Naive thymus-derived CD8-positive, alpha-beta T cell (primary cell): ENCODE results near the gene PEX10. TPM values are rescaled to one million over a fixed set of nuclear protein-coding genes. Genes with fewer than 3 reads are reported as not detected.

Experiments used
- ATAC-seq, 2 donors: fragments of 150-1000 bp; cut with Tn5 transposase in 1 of 2; sonication (Bioruptor Pico), chemical (Tn5 transposase) in 1 of 2; 1 replicate in 1 of 2; 2 replicates in 1 of 2; pipeline ENCODE4 v1.10.0; 2021; ENCODE audit warnings: mild to moderate bottlenecking in 2 of 2, moderate library complexity in 2 of 2
- POLR2A ChIA-PET: fragments of 350-600 bp; sonication (Branson Sonifier 250); formaldehyde crosslinking; loops from one replicate; lab custom pipeline; 2021; ENCODE audit warnings: antibody characterized with exemption; lab: Charles Lee
- DNase-seq, 10 donors: peaks; one replicate each; pipeline versions ENCODE4 v3.0.0 to v3.0.0-alpha.2; 2020 to 2022
- H3K27ac Mint-ChIP-seq, 10 donors: one replicate each; pipeline ENCODE4 v1.8.0; 2020 to 2022; ENCODE audit warnings: mild to moderate bottlenecking in 10 of 10, mixed read lengths in 10 of 10, moderate library complexity in 4 of 10, inconsistent platforms in 1 of 10
- H3K27me3 Mint-ChIP-seq, 5 donors: one replicate each; pipeline ENCODE4 v1.8.0; 2021 to 2022; ENCODE audit warnings: mixed read lengths in 5 of 5
- H3K36me3 Mint-ChIP-seq, 3 donors: one replicate each; pipeline ENCODE4 v1.8.0; 2020 to 2022; ENCODE audit warnings: mixed read lengths in 3 of 3, mild to moderate bottlenecking in 2 of 3, inconsistent platforms in 1 of 3
- H3K4me1 Mint-ChIP-seq, 4 donors: one replicate each; pipeline ENCODE4 v1.8.0; 2021 to 2022; ENCODE audit warnings: mixed read lengths in 4 of 4
- H3K4me3 Mint-ChIP-seq, 10 donors: one replicate each; pipeline ENCODE4 v1.8.0; 2020 to 2022; ENCODE audit warnings: mild to moderate bottlenecking in 10 of 10, mixed read lengths in 10 of 10, moderate library complexity in 6 of 10, inconsistent platforms in 1 of 10
- H3K9me3 Mint-ChIP-seq, 9 donors: one replicate each; pipeline ENCODE4 v1.8.0; 2020 to 2022; ENCODE audit warnings: mixed read lengths in 9 of 9, mild to moderate bottlenecking in 3 of 9, inconsistent platforms in 1 of 9, moderate library complexity in 1 of 9
- polyA plus RNA-seq, 3 donors: library from polyadenylated mRNA; unstranded; fragments of 300-500 nt; fragmentation: Illumina TruSeq; gene quantifications; one replicate each; pipeline ENCODE4 v1.2.3, GENCODE V29; 2021
- total RNA-seq, 8 experiments: library from RNA in 2 of 8; stranded (reverse) in 2 of 8; gene quantifications; one replicate each; pipeline ENCODE4 v1.2.3 and lab custom pipeline; 2021 to 2026

The PEX10 gene
- total and polyA plus RNA-seq, 5 experiments from 2014 or later: 7.5 to 20.1 (median 10.4) TPM

DNA sequence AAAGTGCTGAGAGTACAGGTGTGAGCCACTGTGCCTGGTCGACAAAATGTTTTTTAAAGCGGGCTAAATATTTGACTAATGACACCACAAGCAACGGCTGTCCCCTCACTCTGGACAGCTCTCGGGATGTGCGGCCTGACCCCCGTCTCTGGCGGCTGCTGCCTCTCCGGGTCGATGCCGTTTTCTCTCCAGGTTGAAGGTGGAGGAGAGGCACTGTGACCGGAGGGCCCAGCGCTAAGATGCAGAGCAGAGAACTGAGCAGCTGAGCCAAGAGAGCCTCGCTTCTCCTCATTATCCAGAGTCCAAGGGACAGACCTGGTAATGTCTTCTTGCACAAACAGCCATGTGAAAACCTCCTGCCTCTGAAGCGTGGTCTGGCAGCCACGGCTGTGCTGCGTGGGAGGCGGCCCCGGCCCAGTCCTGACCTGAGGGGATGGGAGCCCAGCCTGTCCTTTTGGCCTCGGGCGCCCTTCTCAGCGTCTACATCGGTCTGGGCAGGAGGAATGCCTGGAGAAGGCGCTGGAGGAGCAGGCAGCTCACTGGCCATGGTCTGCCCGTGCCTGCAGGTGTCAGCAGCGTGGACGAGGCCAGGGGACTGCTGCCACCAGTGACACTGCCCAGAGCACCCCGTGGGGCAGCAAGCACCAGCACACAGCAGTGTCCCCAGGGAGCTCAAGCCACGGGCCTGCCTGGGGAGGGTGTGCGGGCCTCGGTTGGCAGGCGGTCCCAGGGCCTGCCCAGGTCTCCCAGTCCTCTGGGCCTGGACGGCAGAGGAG is 31.4 kb downstream of the PEX10 start:
- Mint-ChIP-seq H3K4me1 (peaks cover 0 to 6% (median 2%) of the 10 kb centered on the region in 4 donors), H3K36me3 (no peaks in the 10 kb centered on the region), H3K27me3 (no peaks in the 10 kb centered on the region), H3K27ac (peak overlapping the region in 1 of 10 donors; percentile 61), H3K9me3 (no peaks in the 10 kb centered on the region), H3K4me3 (no peak overlapping the region)
- DNase-seq: peak in 1 of 10 donors; percentile 57
- POLR2A ChIA-PET: interaction anchor here (0.6 to 3.4 kb wide), 9 partner anchors 10 to 192 kb away, joined by 3 to 60 read pairs (median 7); partner anchors contain the start of genes FAAP20, MORN1 and RER1
- peak in 1 of 2 donors; percentile 7 for ATAC-seq

DNA sequence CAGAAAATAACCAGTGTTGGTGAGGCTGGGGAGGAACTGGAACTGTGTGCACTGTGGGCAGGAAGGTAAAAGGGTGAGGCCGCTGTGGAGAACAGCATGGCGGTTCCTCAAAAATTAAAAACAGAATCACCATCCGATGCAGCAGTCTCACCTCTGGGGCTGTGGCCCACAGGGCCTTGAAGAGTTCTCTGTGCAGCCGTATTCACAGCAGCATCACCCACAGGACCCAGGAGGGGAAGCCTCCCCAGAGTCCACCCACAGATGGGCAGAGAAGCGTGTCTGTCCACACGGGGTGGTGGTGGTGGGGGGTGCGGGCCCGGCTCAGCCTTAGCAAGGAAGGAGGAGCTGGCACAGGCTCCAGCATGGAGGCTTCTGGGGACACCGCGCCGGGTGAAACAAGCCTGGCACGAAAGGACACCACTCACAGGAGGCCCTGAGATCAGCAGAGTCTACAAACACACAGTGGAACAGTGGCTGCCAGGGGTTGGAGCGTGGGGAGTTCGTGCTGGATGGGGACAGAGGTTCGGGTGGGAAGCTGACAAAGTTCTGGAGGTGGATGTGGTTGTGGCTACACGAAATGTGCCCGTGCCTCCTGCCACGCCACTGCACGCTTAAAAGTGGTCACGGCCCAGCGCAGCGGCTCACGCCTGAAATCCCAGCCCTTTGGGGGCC is 32.5 kb downstream of the PEX10 start:
- peaks cover 0 to 6% (median 2%) of the 10 kb centered on the region in 4 donors for H3K4me1 Mint-ChIP-seq
- peak overlapping the region in 1 of 10 donors; percentile 86 for H3K27ac Mint-ChIP-seq
- no peak for ATAC-seq
- no peaks in the 10 kb centered on the region for H3K36me3 Mint-ChIP-seq
- POLR2A ChIA-PET: interaction anchor here (0.6 to 3.4 kb wide), 4 partner anchors 11 to 185 kb away, joined by 3 to 60 read pairs (median 8); partner anchors contain the start of genes FAAP20, MORN1 and RER1
- peak in 1 of 10 donors; percentile 47 for DNase-seq
- no peaks in the 10 kb centered on the region for H3K27me3 Mint-ChIP-seq
- no peak overlapping the region for H3K4me3 Mint-ChIP-seq
- no peaks in the 10 kb centered on the region for H3K9me3 Mint-ChIP-seq

GRCh38 chr1:2378956-2379732 is 33.2 kb downstream of the PEX10 start:
- ATAC-seq: no peak
- Mint-ChIP-seq H3K4me1 (peaks cover 0 to 6% (median 2%) of the 10 kb centered on the region in 4 donors), H3K36me3 (no peaks in the 10 kb centered on the region), H3K27ac (peak overlapping the region in 3 of 10 donors; percentile 43 to 86 (median 62)), H3K27me3 (no peaks in the 10 kb centered on the region), H3K9me3 (no peaks in the 10 kb centered on the region), H3K4me3 (no peak overlapping the region)
- DNase-seq: peak in 1 of 10 donors; percentile 56
- POLR2A ChIA-PET: interaction anchor here (0.8 to 1.4 kb wide), 2 partner anchors 180 to 184 kb away, joined by 3 to 5 read pairs; partner anchors contain the start of gene FAAP20

DNA sequence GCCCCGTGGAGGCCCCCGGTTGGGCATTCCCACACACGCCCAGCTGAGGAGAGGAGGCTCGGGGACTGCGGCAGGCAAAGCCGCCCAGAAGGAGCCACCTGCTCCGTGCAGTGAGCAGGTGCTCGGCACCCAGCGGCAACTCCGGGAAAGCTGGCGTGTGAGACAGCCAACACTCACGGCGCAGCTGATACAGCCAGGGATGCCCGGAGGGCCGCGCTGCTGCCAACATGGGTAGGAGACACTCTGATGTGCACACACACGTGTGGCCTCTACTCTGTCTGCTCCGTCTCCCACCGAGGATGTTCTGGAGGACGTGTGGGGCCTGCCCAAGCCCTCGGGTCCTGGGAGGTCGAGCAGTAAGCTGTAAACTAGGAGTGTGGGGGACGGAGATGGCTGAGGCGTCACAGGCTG is 33.9 kb downstream of the PEX10 start:
- Mint-ChIP-seq H3K4me3 (no peak overlapping the region), H3K27ac (peak overlapping the region in 1 of 10 donors; percentile 86), H3K27me3 (no peaks in the 10 kb centered on the region), H3K4me1 (peaks cover 0 to 6% (median 2%) of the 10 kb centered on the region in 4 donors), H3K36me3 (no peaks in the 10 kb centered on the region), H3K9me3 (no peaks in the 10 kb centered on the region)
- DNase-seq (peak in 1 of 10 donors; percentile 24), ATAC-seq (no peak)
- POLR2A ChIA-PET: interaction anchor here (0.8 to 1.4 kb wide), 2 partner anchors 180 to 183 kb away, joined by 3 to 5 read pairs; partner anchors contain the start of gene FAAP20

GRCh38 chr1:2377751-2378440 is 34.5 kb downstream of the PEX10 start:
- no peak for ATAC-seq
- POLR2A ChIA-PET: interaction anchor here (0.8 kb wide), 1 partner anchor 66 kb away, joined by 3 read pairs; no protein-coding TSS in a partner anchor
- peaks cover 0 to 5% (median 2%) of the 10 kb centered on the region in 4 donors for H3K4me1 Mint-ChIP-seq
- no peaks in the 10 kb centered on the region for H3K36me3 Mint-ChIP-seq
- peak overlapping the region in 1 of 10 donors; percentile 22 for H3K27ac Mint-ChIP-seq
- no peaks in the 10 kb centered on the region for H3K9me3 Mint-ChIP-seq
- H3K4me3 Mint-ChIP-seq: no peak overlapping the region
- DNase-seq: peak in 1 of 10 donors; percentile 48
- H3K27me3 Mint-ChIP-seq: no peaks in the 10 kb centered on the region

DNA sequence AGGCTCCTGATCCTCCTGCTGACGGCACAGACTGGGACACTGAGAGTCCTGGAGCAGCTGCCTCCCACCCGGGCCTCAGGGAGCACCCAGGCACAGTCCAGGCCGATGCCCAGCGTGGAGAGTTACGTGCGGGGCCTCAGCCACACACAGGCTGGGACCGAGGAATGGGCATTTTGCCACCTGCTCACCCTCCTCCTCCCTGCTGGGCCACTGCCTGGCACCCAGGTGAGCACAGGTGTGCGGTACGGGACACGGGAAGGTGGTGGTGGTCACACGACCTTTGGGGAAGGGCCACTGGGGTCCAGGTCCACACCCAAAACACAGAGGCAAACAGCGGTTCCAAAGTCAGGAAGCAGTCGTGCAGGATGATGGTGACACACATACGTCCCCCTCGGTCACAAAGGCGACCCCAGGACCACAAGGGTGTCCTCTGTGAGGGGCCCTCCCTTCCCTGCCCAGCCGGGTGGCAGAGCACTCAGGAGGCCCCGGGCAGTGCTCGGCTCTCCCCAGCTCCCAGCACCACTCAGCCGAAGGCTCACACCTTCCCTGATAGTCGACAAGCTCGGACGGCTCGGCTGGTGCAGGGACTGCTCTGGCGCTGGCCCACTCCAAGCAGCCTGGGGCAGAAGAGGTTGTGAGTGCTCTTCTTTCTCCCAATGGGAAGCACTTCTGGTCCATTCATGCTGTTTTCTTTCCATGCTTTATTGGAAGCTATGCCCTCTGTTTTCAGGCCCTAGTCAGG is 35.3 kb downstream of the PEX10 start:
- POLR2A ChIA-PET: interaction anchor here (0.7 to 1.3 kb wide), 3 partner anchors 10 to 182 kb away, joined by 3 read pairs; partner anchors contain the start of gene FAAP20
- no peaks in the 10 kb centered on the region for H3K27me3 Mint-ChIP-seq
- H3K9me3 Mint-ChIP-seq: no peaks in the 10 kb centered on the region
- DNase-seq (peak in 1 of 10 donors; percentile 50), ATAC-seq (no peak)
- no peak overlapping the region for H3K4me3 Mint-ChIP-seq
- H3K4me1 Mint-ChIP-seq: peaks cover 0 to 3% (median 1%) of the 10 kb centered on the region in 4 donors
- no peaks in the 10 kb centered on the region for H3K36me3 Mint-ChIP-seq
- peak overlapping the region in 1 of 10 donors; percentile 12 for H3K27ac Mint-ChIP-seq

DNA sequence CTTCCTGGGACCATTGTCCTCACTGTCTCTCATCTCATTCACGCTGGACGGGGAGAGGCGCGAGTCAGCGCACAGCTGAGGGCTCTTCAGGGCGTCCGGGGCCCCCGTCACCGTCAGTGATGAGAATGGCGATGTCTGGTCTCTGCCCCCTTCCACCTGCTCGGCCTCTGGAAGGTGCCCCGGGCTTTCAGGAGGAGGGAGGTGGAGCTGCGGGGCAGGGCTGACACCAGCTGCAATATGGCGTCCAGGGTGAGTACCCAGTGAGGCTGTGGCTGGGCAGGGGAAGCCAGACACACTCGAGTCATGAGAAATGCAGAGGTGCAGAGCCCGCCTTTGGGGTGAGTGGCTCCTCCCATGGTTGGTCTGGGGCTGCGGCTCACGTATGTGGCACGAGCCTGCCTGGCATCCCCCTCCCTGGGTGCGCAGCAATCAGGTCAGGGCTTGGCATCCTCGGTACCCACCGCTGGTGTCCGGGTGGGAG is 36.1 kb downstream of the PEX10 start:
- no peaks in the 10 kb centered on the region for H3K9me3 Mint-ChIP-seq
- no peak for ATAC-seq
- POLR2A ChIA-PET: interaction anchor here (1.3 kb wide), 1 partner anchor 11 kb away, joined by 3 read pairs; no protein-coding TSS in a partner anchor
- peaks cover 0 to 3% (median 0%) of the 10 kb centered on the region in 4 donors for H3K4me1 Mint-ChIP-seq
- H3K27me3 Mint-ChIP-seq: no peaks in the 10 kb centered on the region
- no peak overlapping the region for H3K4me3 Mint-ChIP-seq
- DNase-seq: peak in 1 of 10 donors; percentile 58
- no peak overlapping the region for H3K27ac Mint-ChIP-seq
- no peaks in the 10 kb centered on the region for H3K36me3 Mint-ChIP-seq

GRCh38 chr1:2375923-2376260 is 36.5 kb downstream of the PEX10 start:
- H3K27me3 Mint-ChIP-seq: no peaks in the 10 kb centered on the region
- peaks cover 0 to 3% (median 0%) of the 10 kb centered on the region in 4 donors for H3K4me1 Mint-ChIP-seq
- peaks cover 0 to 2% (median 0%) of the 10 kb centered on the region in 3 donors for H3K36me3 Mint-ChIP-seq
- POLR2A ChIA-PET: no interaction called here
- peak overlapping the region in 1 of 10 donors; percentile 43 for H3K27ac Mint-ChIP-seq
- H3K4me3 Mint-ChIP-seq: no peak overlapping the region
- DNase-seq: peak in 1 of 10 donors; percentile 45
- H3K9me3 Mint-ChIP-seq: no peaks in the 10 kb centered on the region
- no peak for ATAC-seq

DNA sequence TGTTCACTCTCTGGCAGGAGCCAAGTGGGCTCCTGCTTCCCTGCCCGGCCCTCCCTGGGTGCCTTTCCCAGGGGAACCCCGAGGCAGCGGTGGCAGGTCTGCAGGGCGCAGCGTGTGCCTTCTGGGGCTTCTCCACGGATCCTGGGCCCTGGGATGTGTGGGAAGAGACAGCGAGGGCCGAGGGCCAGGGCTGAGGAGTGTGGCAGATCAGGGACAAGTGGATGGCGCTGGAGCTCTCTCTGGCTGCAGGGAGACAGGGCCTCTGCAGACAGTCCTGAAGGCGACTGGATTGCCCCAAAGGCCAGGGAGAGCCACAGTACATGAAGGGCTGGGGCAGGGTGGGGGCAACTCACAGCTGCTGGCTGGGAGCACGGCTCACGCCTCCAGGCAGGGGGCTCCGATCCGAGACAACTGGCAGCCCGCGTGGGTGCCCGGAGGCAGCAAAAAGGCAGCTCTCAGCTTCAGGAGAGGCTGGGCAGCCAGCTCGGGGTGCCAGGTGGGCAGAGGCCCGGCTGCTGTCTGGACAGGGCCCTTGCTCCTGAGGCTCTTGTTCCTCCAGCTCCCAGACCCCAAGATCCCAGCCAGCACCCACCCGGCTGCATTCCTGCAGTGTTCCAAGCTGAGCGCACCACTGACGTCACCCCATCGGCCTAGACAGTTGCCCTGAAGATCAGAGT is 37.0 kb downstream of the PEX10 start:
- DNase-seq: peak in 1 of 10 donors; percentile 55
- peaks cover 0 to 2% (median 0%) of the 10 kb centered on the region in 3 donors for H3K36me3 Mint-ChIP-seq
- no peaks in the 10 kb centered on the region for H3K9me3 Mint-ChIP-seq
- peaks cover 0 to 3% (median 0%) of the 10 kb centered on the region in 4 donors for H3K4me1 Mint-ChIP-seq
- no peak overlapping the region for H3K4me3 Mint-ChIP-seq
- no peak for ATAC-seq
- POLR2A ChIA-PET: no interaction called here
- H3K27me3 Mint-ChIP-seq: no peaks in the 10 kb centered on the region
- no peak overlapping the region for H3K27ac Mint-ChIP-seq

DNA sequence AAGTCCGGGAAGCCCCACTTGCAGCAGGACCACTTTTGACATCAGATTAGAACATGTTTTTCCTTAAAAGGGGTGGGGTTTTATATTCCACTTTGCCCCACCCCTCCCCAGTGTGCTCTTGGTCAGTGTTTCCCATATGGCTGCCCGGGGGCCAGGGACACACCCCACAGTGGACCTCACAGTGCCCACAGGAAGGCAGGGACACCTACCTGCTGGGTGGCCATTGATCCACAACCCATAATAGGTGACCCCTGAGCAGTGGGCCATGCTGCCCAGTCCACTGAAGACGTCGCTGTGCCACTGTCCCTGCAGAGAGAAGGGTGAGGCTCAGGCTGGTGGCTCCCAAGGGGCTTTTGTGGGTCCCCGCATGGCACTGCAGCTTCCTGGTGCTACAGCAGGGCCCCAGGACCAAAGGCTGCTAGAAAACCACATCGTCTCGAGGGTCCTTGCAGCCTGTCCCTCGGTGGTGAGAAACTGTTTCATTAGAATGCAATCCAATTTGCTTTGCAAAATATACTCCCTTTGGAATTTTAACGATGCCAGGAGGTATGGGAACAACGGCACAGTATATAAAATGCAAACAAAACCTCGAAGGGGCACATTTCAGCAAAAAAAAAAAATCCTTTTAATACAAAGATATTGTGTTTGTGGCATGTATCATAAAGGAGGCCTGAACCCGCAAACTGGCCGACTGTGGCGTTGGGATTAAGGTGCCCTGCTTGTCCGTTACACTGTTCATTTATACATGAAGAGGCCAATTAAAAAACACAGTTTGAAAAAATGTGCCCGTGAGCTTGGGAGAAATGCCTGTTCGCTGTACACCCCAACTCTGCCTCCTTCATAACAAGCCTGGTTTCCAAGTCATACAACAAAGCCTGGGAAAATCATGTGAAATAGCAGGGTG is 37.9 kb downstream of the PEX10 start:
- ATAC-seq (no peak), DNase-seq (peak in 1 of 10 donors; percentile 52)
- Mint-ChIP-seq H3K4me1 (peaks cover 0 to 3% (median 0%) of the 10 kb centered on the region in 4 donors), H3K27ac (no peak overlapping the region), H3K4me3 (no peak overlapping the region), H3K9me3 (no peaks in the 10 kb centered on the region), H3K36me3 (peaks cover 0 to 4% (median 4%) of the 10 kb centered on the region in 3 donors), H3K27me3 (no peaks in the 10 kb centered on the region)
- POLR2A ChIA-PET: no interaction called here
